ENCODE data around the gene HBEGF.
"Not testable (repeated sequence)": the region's sequence is repeated elsewhere in the genome, so short reads cannot be mapped to it uniquely, and the experiment has no call there.

The HBEGF gene

GRCh38 chr5:140360681-140361479 is 14.5 kb upstream of the HBEGF start:
- DNase-seq = no peak

- no peak for DNase-seq
Observed at GRCh38 chr5:140360101-140360500, 13.7 kb upstream of the HBEGF start, which contains the start of gene SLC4A9. Gene SLC4A9, plus strand, starts transcription at chr5:140360194. Its CDS starts 43 bp downstream, at chr5:140360237.

GRCh38 chr5:140358738-140359310 is 12.4 kb upstream of the HBEGF start:
- DNase-seq = no peak

GRCh38 chr5:140357726-140358093 is 11.3 kb upstream of the HBEGF start:
- peak; percentile 58 for DNase-seq

- DNase-seq = no peak
Observed at GRCh38 chr5:140356853-140357725, 10.7 kb upstream of the HBEGF start.

- no peak for DNase-seq
Observed at GRCh38 chr5:140355546-140355945, 9.1 kb upstream of the HBEGF start.

- no peak for DNase-seq
Observed at GRCh38 chr5:140351609-140352334, 5.4 kb upstream of the HBEGF start.

GRCh38 chr5:140349244-140349643 is 2.8 kb upstream of the HBEGF start:
- no peak for DNase-seq

GRCh38 chr5:140348104-140348503 is 1.7 kb upstream of the HBEGF start:
- DNase-seq = no peak

GRCh38 chr5:140347360-140347759 is 957 bp upstream of the HBEGF start:
- DNase-seq = no peak

GRCh38 chr5:140345919-140346347 is 470 bp downstream of the HBEGF start:
- no peak for DNase-seq

GRCh38 chr5:140344683-140345423 is 1.6 kb downstream of the HBEGF start:
- no peak for DNase-seq

- DNase-seq = not testable (repeated sequence)
Observed at GRCh38 chr5:140343849-140344248, 2.6 kb downstream of the HBEGF start.

GRCh38 chr5:140342896-140343295 is 3.5 kb downstream of the HBEGF start:
- no peak for DNase-seq

- DNase-seq = no peak
Observed at GRCh38 chr5:140342287-140342686, 4.1 kb downstream of the HBEGF start.

GRCh38 chr5:140341591-140341990 is 4.8 kb downstream of the HBEGF start:
- no peak for DNase-seq

GRCh38 chr5:140340605-140341121 is 5.7 kb downstream of the HBEGF start:
- no peak for DNase-seq

- DNase-seq = no peak
Observed at GRCh38 chr5:140339636-140340035, 6.8 kb downstream of the HBEGF start.

GRCh38 chr5:140338908-140339307 is 7.5 kb downstream of the HBEGF start:
- DNase-seq = no peak

GRCh38 chr5:140338336-140338735 is 8.1 kb downstream of the HBEGF start:
- DNase-seq = no peak

- DNase-seq = no peak
Observed at GRCh38 chr5:140337880-140338279, 8.5 kb downstream of the HBEGF start.

GRCh38 chr5:140336388-140336787 is 10.0 kb downstream of the HBEGF start:
- DNase-seq = no peak

All from NCI-H524 treated with DMSO at 0.1 percent for 48 hours (cell line).